HG03378 (cell line): ENCODE data around the gene SPTLC3.
A peak's percentile ranks its signal among the peaks of the same experiment; 100 is the strongest.

ENCODE experiments used
- ATAC-seq: cut with Tn5 transposase; IDR thresholded peaks from one replicate; pipeline ENCODE4 v1.9.1; 2021; ENCODE audit warnings: mild to moderate bottlenecking, moderate library complexity; ENCODE audit not compliant: unreplicated experiment

SPTLC3 gene

GRCh38 chr20:13089950-13090469 lies 81.2 kb downstream of the SPTLC3 start:
- ATAC-seq: no peak

- no peak for ATAC-seq
Observed at GRCh38 chr20:13092111-13092510, 83.3 kb downstream of the SPTLC3 start.

- ATAC-seq: no peak
Observed at GRCh38 chr20:13094976-13095375, 86.2 kb downstream of the SPTLC3 start.

- ATAC-seq: no peak
Observed at GRCh38 chr20:13098720-13099355, 90.1 kb downstream of the SPTLC3 start.

- no peak for ATAC-seq
Observed at GRCh38 chr20:13099676-13100075, 90.9 kb downstream of the SPTLC3 start.

- ATAC-seq: no peak
Observed at GRCh38 chr20:13101276-13101675, 92.5 kb downstream of the SPTLC3 start.

GRCh38 chr20:13101706-13102105 lies 92.9 kb downstream of the SPTLC3 start:
- no peak for ATAC-seq

- no peak for ATAC-seq
Observed at GRCh38 chr20:13102237-13102636, 93.5 kb downstream of the SPTLC3 start.

- no peak for ATAC-seq
Observed at GRCh38 chr20:13102694-13103093, 93.9 kb downstream of the SPTLC3 start.

- no peak for ATAC-seq
Observed at GRCh38 chr20:13105039-13105438, 96.3 kb downstream of the SPTLC3 start.

GRCh38 chr20:13105864-13106457 lies 97.2 kb downstream of the SPTLC3 start:
- no peak for ATAC-seq

- no peak for ATAC-seq
Observed at GRCh38 chr20:13109658-13110057, 100.9 kb downstream of the SPTLC3 start.

GRCh38 chr20:13110796-13111195 lies 102.0 kb downstream of the SPTLC3 start:
- ATAC-seq: no peak

GRCh38 chr20:13111249-13111911 lies 102.6 kb downstream of the SPTLC3 start:
- no peak for ATAC-seq

- no peak for ATAC-seq
Observed at GRCh38 chr20:13113731-13114130, 105.0 kb downstream of the SPTLC3 start.

- ATAC-seq: no peak
Observed at GRCh38 chr20:13117200-13117599, 108.4 kb downstream of the SPTLC3 start.

GRCh38 chr20:13118676-13119075 lies 109.9 kb downstream of the SPTLC3 start:
- no peak for ATAC-seq

- ATAC-seq: peak; percentile 65
Observed at GRCh38 chr20:13119583-13119982, 110.8 kb downstream of the SPTLC3 start.

- ATAC-seq: no peak
Observed at GRCh38 chr20:13120471-13120870, 111.7 kb downstream of the SPTLC3 start.

GRCh38 chr20:13121840-13122515 lies 113.2 kb downstream of the SPTLC3 start:
- peak; percentile 81 for ATAC-seq

GRCh38 chr20:13125486-13125885 lies 116.7 kb downstream of the SPTLC3 start:
- no peak for ATAC-seq

- ATAC-seq: no peak
Observed at GRCh38 chr20:13128173-13128572, 119.4 kb downstream of the SPTLC3 start.
